Hematopoietic multipotent progenitor cell (in vitro differentiated cells): ENCODE data around the gene THAP4. TPM values are rescaled to one million over a fixed set of nuclear protein-coding genes. Genes with fewer than 3 reads are reported as not detected.

Experiments used
- DNase-seq, 3 donors: peaks; one replicate each; pipeline ENCODE4 v3.0.0-alpha.2; 2011 to 2015; ENCODE audit warnings: low read depth in 2 of 3, low spot score in 2 of 3
- small RNA-seq: library from RNA; depleted of rRNA; stranded (forward); fragments of <200 nt; gene quantifications from one replicate; pipeline ENCODE3, GENCODE V24; 2012
- total RNA-seq: library from RNA; depleted of rRNA; stranded (reverse); fragments of >200 nt; gene quantifications from one replicate; pipeline ENCODE4 v1.2.3, GENCODE V29; 2012

Gene THAP4
- total RNA-seq, 1 donor: 49.8 TPM

GRCh38 chr2:241534701-241535375, 102.1 kb downstream of the THAP4 start:
- no peak for DNase-seq

Small RNA genes lying within 50 kb of the gene (small RNA-seq; reads per million reads assigned to genes)
- gene RNA5SP122: 2.1 reads per million, percentile 69 among the genes with 10 or more reads in this experiment

Other genes starting within 250 kb of the THAP4 start
- gene STK25, start 128.6 kb downstream of the THAP4 start, total RNA-seq: 171 TPM
- under 0.01 TPM for gene BOK, start 78.4 kb downstream of the THAP4 start, total RNA-seq
- 93.2 TPM for gene ATG4B, start 535 bp upstream of the THAP4 start, total RNA-seq
- 10.0 TPM for gene DTYMK, start 49.7 kb upstream of the THAP4 start, total RNA-seq
- gene ING5, start 64.9 kb upstream of the THAP4 start, total RNA-seq: 43.9 TPM
- 29.1 TPM for gene D2HGDH, start 97.5 kb upstream of the THAP4 start, total RNA-seq
- 3.8 TPM for gene GAL3ST2, start 139.7 kb upstream of the THAP4 start, total RNA-seq
- 9.2 TPM for gene NEU4, start 172.0 kb upstream of the THAP4 start, total RNA-seq
- gene PDCD1, start 221.7 kb upstream of the THAP4 start, total RNA-seq: 0.27 TPM
- gene RTP5, start 232.6 kb upstream of the THAP4 start, total RNA-seq: 1.1 TPM